HG02981 (cell line): Measurements from ENCODE around the gene GNS.
"Not testable (repeated sequence)": the region's sequence is repeated elsewhere in the genome, so short reads cannot be mapped to it uniquely, and the experiment has no call there.

Source experiments
- ATAC-seq: cut with Tn5 transposase; IDR thresholded peaks from one replicate; pipeline ENCODE4 v1.9.1; 2021; ENCODE audit warnings: mild to moderate bottlenecking, moderate library complexity; ENCODE audit not compliant: unreplicated experiment

Gene GNS

DNA sequence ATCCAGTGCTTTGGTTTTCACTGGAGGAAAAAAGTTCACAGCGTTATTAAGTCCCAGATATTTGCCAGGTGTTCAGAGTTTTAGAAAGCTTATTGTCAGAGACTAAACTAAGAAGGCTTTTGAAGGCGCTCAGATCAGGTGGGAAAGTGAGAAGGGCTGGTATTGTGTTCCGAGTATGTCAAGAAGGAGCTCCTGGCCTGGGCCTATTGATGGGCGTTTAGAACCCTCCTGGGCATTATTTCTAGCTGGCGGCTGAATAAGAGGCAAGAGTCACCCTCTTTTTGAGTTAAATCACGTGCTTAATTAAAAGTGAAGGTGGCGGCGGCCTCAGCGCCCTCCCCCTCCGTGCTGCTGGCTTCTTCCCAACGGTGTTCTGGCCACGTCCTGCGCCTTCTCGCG is 20.9 kb upstream of the GNS start:
- ATAC-seq: no peak

DNA sequence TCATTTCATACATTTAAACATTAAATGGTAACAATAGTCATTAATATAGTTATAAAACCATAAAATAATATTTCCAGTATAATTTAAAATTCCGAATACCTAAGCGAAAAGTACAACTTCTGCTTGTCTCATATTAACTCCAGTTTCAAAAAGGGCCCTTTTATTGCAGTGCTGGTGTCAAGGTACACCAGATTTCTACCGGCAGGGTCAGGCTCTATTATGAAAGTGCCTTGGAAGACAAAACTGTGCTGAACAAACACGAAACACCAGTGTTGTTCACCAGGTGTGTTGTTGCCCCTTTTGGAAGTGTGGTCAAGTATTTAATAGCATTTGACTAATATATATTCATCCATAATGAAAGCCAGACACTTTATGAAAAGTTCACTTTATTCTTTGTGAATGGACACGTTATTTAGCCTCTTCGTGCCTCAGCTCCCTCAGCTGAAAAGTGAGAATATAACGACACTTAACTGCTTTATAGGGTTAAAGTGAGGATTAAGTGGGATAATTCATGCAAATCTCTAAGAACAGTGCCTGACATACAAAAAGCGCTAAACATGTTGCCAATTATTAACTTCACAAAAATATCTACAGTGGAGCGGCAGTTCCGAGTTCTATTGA is 20.3 kb upstream of the GNS start:
- ATAC-seq: no peak

DNA sequence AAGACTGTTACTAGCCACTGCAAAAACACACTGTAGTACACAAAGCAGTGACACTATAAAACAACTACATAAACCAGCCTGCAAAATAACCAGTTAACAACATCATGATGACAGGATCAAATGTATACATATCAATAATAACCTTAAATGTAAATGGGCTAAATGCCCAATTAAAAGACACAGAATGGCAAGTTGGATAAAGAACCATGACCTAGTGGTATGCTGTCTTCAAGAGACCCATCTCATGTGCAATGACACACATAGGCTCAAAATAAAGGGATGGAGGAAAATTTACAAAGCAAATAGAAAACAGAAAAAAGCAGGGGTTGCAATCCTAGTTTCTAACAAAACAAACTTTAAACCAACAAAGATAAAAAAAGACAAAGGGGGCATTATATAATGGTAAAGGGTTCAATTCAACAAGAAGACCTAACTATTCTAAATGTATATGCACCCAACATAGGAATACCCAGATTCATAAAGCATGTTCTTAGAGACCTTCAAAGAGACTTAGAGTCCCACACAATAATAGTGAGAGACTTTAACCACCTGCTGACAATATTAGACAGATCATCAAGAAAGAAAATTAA is 16.0 kb upstream of the GNS start:
- not testable (repeated sequence) for ATAC-seq

DNA sequence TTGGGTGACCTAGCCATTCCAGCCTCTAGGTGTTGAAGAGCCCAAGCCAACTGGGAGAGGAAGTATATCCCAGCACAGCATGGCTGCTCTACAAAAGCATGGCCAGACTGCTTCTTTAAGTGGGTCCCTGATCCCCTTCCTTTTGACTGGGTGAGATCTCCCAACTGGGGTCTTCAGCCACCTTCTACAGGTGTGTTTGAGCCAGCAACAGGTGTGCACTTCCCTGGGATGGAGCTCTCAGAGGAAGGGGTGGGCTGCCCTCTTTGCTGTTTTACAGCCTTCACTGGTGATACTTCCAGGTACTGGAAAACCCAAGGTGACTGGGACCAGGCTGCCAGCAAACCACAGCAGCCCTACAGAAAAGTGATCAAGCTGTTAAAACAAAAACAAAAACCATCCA is 14.2 kb upstream of the GNS start:
- no peak for ATAC-seq

DNA sequence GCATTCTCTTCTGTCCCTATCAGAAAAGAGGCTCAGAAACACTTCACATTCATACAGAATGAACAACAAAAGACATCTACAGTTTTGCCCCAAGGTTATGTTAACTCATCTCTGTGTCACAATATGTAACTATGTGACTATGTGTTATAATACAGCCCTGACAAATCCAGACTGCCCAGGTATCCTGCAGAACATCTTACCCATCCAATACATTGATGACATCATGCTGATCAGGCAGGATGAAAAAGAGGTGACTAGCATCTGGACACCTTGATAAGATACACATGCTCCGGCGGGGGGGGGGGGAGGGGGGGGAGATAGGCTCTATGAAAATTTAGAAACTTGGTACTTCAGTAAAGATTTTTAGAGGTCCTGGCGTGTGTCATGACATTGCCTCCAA is 8.3 kb upstream of the GNS start:
- ATAC-seq: no peak

DNA sequence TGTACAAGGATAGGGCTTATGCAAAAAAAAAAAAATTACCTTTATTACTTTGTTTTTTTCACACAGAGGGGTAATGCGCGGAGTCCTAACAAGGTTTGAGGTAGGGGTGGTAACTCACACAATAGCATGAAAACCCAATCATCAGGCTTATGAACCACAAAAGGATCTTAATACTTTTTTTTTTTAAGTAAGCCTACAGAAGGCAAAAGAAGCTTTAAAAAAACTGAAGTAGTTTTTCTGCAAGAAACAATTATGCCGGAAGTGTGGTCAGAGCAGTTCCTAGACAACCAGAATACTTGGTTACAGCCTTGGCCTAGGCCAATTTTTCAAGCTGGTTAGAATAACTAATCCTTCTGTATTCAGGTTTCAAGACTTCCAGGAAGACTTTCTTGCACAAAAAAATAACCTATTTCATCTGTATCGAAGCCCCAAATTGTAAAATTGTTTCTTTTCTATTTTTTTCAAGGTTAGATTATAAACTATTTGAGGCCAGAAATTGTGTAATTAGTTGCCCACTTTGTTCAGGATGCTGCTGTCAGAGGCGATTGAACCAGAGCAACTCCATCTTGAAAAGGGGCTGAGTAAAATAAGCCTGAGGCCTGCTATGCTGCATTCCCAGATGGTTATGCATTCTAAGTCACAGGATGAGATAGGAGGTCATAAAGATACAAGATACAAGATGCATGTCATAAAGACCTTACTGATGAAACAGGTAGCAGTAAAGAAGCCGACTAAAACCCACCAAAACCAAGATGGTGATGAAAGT is 1.8 kb upstream of the GNS start:
- ATAC-seq: no peak

DNA sequence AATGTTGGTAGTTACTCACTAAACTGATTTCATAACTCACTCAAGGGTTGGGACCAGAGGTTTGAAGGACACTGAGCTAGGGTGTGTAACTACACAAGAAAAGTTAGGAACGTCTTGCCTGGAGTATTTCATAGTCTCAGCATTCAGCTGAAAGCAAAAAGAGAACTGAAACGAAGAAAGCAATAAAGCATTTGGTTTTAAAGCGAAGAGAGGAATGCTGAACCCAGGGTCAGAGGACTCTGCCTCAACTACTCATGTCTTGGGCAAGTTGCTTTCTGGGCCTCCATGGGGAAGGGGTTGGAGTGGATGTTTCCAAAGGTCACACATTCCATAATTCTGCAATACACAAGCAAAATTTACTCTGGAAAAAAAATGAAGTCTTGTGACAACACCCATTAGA is 1.4 kb downstream of the GNS start:
- no peak for ATAC-seq

DNA sequence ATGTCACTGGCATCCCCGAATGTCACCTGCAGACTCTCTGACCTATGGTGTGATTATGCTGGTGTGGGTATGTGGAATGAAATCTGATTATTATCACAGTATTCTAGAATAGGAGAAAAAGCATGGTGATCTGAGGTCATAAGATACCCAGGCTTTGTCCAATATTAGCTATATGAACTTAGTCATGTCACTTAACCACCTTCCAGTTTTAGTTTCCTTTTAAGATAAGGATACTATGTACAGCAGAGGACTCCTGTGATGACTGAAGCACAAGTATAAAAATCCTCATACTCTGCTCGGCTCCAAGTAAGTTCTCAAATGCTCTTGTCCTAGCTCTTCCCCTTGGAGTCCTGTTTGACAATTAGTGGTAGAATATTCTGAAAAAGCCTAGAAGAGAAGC is 2.8 kb downstream of the GNS start:
- peak; percentile 37 for ATAC-seq

DNA sequence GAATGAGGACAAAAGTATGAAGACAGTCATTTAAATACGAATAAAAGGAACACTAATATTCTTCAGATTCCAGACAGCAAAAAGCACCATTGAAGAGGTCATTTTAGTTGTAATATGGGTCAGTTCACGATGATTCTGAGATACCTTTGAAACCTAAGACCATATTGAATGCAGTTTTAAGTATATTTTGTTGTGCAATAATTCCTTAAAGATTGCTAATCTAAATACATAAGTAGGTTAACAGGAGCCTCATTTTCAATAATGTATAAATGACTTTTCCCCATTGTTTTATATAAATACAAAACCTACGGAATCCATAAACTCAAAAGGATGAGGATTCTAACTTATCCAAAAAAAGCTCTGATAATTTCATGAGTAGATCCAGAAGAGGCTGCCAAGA is 5.8 kb downstream of the GNS start:
- ATAC-seq: no peak

DNA sequence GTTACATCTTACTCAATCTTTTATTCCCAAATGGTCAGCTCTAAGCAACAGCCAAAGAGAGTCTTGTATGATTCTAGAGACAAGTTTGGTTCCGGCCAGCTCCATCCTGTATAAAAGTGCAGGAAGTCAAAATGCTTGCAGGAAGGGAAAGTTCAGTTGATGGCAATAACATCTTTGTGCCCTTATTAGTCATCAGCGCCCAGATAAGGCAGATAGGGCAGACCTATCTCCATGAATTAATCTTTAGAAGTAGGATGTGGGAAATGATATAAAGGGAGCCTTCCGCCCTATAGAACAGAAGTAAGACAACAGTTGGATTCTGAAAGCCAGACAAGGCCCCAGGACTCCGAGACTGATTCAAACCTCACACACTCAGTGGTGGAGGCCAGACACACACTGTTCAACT is 6.4 kb downstream of the GNS start:
- no peak for ATAC-seq

DNA sequence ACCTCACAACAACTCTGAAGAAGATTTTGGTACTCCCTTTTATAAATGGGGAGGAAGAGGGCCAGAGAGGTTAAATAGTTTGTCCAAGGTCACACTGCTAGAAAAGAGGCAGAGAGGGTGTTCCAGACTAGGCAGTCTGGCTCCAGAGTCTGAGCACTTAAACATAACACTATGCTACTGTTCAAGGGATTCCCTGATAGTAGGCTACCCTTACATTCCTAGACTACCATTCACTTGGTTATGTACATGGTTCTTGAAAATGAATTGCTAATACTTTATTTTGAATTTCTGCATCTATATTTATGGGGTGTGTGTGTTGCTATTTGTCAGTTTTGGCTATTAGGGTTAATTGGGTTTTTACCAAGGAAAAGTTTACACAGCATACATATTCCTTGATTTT is 7.2 kb downstream of the GNS start:
- no peak for ATAC-seq

DNA sequence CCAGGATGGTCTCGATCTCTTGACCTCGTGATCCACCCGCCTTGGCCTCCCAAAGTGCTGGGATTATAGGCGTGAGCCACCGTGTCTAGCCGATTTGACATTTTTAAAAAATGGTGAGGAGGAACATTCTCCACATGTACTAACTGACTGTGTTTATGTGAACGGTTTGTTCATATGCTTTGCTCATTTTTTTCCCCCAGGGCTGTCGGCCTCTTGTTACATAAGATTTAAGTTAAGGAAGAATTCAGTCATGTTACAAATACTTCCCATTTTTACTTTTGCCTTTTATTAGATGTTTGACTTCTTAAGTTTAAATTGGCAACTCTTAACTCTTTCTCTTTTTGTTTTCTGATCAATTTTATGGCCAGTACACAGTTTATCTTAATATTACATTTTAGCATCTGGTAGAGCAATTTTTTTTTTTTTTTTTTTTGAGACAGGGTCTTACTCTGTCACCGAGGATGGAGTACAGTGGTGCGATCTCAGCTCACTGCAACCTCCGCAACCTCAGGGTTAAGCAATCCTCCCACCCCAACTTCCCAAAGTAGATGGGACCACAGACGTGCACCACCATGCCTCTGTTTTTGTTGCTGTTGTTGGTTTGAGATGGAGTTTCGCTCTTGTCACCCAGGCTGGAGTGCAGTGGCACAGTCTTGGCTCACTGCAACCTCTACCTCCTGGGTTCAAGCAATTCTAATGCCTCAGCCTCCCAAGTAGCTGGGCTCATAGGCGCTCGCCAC is 9.6 kb downstream of the GNS start:
- ATAC-seq: no peak

DNA sequence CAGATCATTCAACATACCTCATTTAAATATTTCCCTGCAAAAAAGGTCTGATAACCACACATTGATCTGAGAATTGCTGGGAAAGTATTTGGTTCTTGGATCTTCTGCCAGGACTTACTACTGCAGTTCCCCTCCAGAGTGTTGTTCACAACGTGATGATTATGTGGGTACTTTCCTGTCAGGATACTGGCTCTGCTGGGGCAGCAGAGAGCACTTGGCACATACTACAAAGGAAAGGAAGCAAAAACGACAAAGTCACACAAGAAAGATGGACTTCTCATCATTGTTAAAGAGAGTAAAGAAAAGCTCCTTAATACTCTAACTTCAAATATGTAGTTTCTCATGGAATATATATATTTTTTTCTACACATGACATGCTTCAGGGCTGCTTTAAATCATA is 11.5 kb downstream of the GNS start:
- no peak for ATAC-seq

DNA sequence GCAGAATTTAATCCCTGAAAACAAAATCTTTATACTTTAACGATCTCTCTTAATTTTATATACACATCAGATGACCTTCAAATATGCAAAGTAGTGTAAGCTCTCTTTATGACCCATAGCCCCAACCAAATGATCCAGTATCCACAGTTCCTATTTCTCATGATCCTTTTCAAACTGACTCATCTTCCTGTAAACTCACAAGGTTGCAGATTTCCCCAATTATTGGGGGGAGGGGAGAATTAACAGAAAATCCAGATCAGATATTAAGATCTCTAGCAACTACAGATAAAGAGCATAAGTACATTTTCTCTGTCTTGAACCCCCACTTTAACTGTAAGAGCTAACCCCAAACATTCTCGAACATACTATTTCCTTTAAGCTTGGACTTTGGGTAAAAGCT is 12.5 kb downstream of the GNS start:
- no peak for ATAC-seq

DNA sequence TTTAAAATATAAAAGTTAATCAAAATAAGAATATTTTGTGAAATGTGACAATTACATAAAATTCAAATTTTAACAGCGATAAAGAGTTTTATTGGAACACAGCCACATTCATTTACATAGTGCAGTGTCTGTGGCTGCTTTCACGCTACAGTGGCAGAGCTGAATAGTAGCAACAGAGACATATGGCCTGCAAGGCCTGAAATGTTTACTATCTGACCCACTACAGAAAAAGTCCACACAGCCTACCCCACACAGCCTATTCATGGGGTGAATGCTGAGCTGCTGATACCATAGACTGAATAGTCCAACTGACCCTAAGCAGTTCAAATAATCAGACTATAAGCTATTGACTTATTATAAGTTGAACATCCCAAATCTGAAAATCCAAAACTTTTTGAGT is 13.2 kb downstream of the GNS start:
- ATAC-seq: no peak

DNA sequence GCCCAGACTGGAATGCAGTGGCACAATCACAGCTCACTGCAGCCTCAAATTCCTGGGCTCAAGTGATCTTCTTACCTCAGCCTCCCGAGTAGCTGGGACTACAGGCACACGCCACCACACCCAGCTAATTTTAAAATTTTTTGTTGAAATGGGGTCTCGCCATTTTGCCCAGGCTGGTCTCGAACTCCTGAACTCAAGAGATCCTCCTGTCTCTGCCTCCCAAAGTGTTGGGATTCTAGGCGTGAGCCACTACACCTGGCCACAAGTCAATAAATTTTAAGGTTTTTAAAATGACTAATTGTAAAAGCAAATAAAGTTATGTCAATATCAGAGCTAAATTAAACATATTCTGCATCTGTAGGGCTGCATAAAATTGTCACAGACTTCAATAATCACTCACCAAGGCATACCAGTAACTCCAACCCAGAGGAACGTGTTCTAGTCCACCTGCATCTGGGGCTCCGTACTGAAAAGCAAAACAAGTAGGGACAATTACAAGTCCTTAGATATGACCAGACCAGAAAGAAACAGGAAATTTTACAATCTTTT is 13.9 kb downstream of the GNS start:
- ATAC-seq: no peak

DNA sequence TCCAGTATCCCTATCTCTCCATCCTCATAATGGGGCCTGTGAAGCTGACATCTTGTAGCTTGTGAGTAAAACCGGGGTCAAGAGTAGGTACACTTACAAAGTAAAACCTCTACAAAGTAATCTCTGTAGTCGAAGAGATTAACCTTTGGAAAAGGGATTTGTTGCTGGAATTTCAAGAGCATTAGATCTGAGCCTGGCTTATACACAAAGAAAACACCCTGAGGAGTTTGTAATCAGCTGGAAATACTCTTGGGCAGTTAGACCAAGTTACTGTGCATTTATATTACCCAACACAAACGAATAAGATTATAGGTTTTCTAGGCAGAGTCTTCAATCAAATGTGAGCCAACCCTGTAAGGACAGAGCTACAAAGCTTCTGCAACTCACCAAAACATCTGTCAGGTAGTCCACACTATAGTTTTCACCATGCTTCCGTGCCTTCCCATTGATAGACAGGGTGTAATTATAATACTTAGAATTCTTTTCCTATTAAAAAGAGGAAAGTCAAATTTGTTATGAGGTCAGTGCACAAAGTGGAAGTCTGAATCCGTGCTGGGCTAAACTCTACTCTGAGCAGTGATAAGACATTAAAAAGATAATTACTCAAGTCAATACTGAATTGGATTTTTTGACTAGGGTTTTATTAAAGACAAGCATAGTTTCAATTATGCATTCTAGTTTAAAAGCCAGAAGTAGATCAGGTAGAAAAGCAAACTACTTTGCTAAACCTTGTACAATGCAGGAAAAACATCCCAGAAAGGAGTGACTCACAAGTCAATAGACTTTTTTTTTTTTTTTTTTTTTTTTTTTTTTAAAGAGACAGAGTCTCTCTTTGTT is 14.6 kb downstream of the GNS start:
- ATAC-seq: no peak

DNA sequence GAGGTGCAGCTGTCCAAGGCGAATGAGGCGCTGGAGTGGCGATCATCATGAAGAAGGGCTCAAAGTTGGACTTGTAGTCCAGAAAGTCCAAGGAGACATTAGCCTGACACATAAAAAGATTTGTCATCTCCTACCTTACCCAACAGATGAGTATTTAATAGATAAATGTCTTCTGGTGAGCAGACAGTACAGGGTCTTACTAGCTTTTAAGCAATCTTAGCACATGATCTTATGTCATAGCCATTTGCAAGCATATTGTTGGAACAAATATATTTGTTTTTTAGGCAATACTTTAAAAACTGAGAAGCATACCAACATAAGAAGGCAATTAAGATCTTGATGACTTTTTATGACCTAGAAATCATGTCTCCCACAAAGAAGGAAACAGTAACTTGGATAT is 16.0 kb downstream of the GNS start:
- ATAC-seq: no peak

DNA sequence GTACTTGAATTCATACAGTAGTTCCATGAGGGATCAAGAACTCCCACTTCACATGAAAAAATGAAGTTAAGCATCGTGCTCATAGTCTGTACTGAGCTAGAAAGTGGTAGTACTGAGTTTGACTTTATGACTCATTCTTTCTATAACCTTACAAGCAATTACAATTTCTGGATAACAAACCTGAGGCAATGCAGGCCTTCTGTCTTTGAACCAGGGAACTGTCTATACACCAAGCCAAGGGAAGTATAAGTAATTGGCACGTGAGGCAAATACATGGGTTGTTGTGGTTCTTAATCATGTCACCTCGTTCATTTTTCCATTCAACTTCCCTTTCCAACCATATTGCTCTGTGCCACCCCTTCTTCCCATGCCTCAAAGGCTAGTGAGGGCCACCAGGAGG is 16.8 kb downstream of the GNS start:
- no peak for ATAC-seq

DNA sequence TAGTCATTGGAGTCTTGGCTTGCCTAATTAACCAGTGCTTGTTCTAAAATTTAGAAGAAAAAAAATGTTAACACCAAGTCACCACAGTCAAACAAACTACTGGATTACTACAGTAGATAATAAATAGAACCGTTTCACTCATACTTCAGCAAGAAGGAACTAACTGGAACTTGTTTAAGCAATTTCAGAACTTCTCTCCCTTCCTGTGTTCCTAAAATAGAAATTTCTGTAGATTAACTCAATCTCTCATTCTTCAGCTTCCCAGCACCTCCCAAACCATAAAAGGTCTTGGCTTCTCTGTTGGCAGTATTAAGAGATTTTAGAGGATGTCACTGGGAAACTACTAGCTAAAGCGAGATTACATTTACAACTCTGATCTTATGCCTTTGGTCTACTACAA is 18.6 kb downstream of the GNS start:
- no peak for ATAC-seq

DNA sequence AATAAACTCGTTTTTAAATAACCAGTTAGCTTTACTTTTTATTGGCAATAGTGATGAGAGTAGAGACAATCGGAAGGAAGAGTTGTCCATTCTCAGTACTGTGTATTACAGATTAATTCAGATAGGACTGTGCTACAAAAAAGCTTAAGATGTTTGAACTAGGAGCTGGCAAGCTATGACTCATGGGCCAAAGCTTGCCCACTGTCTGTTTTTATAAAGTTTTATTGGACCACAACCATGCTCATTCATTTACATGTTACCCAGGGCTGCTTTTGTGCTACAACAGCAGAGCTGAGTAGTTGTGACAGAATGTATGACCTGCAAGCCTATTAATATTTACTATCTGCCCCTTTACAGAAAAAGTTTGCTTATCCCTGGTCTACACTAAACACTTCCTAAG is 19.4 kb downstream of the GNS start:
- no peak for ATAC-seq
